Stimulated activated CD4-positive, alpha-beta T cell treated with anti-CD3 and anti-CD28 coated beads, Interleukin-4, amount 100 ng/mL, for 24 hours (primary cell): Measurements from ENCODE around the gene EDC4.
"Not testable (repeated sequence)": the region's sequence is repeated elsewhere in the genome, so short reads cannot be mapped to it uniquely, and the experiment has no call there.

Source experiments
- DNase-seq: peaks from one replicate; pipeline ENCODE4 v3.0.0-alpha.2; 2020

Gene EDC4

DNA sequence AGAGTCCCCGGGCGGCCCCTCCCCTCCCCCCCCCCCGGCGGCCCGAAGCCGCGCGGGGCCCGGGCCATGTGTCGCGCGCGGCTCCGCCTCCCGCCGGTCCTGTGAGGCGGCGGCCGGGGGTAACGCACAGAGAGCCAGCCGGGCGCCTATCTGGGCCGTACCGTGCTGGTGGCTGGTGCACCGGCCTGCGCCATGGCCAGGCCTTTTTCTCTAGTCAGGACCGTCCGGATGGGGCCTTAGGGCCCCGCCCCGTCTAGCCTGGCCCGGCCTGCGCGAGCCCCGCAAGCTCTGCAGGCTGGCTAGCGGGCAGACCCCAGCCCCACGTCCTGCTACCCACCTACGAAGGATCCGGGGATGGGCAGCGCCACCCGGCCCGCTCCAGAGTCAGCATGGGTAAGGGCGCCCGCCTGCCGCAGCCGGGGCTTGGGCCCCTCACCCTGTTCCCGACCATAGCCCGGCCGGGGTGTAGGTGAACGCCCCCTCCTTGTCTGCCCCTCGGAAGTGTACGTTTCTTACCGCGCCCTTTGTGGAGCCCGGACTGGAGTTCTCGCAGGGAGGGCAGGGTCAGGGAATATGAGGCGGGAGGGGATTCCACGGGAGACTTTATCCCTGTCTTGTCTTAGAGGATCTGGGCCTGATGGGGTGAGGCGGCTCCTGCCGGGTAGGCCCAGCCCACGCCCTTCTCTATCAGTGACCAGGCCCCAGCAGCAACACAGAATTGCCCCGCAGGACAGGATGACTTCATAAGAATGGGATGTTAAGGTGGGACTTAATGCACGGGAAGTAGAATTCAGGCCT is 25.6 kb upstream of the EDC4 start, which contains the start of gene CENPT:
Gene CENPT (minus strand): TSS at position 630 of the 798 bp plus-strand sequence. CDS start 13,834 bp downstream, outside the sequence.
- DNase-seq = no peak

DNA sequence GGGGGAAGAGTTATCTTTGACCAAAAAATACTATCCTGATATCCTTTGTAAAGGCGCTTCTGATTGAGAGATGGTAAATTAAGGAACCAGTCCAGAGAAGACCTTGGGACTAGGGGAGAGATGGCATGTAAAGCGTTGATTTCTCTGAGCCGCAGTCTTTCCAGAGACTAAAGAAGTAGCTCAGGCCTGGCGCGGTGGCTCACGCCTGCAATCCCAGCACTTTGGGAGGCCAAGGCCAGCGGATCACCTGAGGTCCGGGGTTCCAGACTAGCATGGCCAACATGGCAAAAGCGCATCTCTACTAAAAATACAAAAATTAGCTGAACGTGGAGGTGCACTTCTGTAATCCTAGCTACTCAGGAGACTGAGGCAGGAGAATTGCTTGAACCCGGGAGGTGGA is 24.7 kb upstream of the EDC4 start:
- DNase-seq = no peak

- DNase-seq = no peak
Measured at GRCh38 chr16:67853670-67854069, 19.2 kb upstream of the EDC4 start.

GRCh38 chr16:67855789-67856188 is 17.1 kb upstream of the EDC4 start:
- DNase-seq = no peak

GRCh38 chr16:67856927-67857546 is 15.8 kb upstream of the EDC4 start:
- no peak for DNase-seq

- peak; percentile 33 for DNase-seq
Measured at GRCh38 chr16:67857547-67858233, 15.2 kb upstream of the EDC4 start.

DNA sequence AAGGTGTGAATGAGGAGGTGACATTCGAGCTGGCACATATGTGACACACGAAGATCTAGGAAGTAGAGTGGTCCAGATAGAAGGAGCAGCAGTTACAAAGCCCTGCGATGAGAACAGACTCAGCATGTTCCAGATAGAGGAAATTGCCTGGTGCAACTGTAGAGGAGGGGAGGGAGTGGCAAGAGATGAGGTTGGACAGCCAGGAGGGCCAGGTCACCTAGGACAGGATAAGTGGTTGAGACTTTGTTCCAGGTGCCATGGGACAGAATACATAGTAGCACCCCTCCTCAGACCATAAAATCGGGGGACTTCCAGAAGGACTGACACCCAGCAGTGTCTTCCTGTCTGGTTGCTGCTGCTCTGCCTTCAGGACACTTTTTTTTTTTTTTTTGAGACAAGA is 14.4 kb upstream of the EDC4 start:
- no peak for DNase-seq

- no peak for DNase-seq
Measured at GRCh38 chr16:67860589-67861398, 12.1 kb upstream of the EDC4 start.

DNA sequence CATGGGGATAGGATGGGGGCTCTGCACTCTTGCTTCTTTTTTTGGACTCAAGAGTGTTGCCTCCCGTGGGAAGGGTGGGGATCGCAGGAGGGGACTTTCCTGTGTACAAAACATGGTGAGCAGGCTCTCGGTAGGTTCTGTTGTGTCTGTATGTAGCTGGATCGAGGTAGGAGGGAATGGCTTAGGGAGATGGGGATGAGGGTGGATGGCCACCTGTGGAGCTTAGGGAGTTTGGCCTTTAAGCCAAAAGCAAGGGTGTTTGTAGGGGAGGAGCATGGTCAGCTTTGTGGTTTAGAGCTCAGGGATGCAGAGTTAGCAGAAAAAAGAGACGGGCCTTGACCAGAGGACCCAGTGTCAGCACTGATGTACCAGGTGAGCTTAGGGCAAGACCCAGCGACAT is 11.0 kb upstream of the EDC4 start:
- no peak for DNase-seq

- DNase-seq = no peak
Measured at GRCh38 chr16:67862623-67863583, 9.9 kb upstream of the EDC4 start.

- DNase-seq = not testable (repeated sequence)
Measured at GRCh38 chr16:67864044-67864443, 8.8 kb upstream of the EDC4 start.

GRCh38 chr16:67864594-67864993 is 8.3 kb upstream of the EDC4 start:
- DNase-seq = no peak

DNA sequence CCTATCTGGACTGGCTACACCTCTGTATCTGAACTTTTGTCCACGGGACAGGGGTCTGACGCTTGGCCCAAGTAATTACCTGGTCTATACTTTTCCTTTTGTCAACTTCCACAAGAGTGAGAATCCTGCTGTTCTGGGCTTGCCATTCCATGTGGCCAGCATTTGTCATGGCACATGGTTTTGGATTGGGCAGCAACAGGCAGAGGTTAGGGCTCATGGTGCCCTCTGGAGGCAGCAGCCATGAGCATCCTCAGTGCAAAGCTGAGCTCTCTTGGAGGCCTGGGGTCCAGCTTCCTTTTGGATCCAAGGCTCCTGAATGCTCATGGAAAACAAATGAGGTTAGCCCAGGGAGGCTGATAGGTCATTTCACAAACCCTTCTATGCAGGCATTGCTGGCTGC is 7.5 kb upstream of the EDC4 start:
- no peak for DNase-seq

GRCh38 chr16:67868290-67868689 is 4.6 kb upstream of the EDC4 start:
- DNase-seq = no peak

GRCh38 chr16:67869653-67870052 is 3.2 kb upstream of the EDC4 start:
- no peak for DNase-seq

GRCh38 chr16:67871256-67871655 is 1.6 kb upstream of the EDC4 start:
- no peak for DNase-seq

GRCh38 chr16:67872131-67872630 is 671 bp upstream of the EDC4 start:
- no peak for DNase-seq

GRCh38 chr16:67873435-67874370 is 851 bp downstream of the EDC4 start:
- DNase-seq = no peak

GRCh38 chr16:67874372-67874771 is 1.5 kb downstream of the EDC4 start:
- DNase-seq = no peak

DNA sequence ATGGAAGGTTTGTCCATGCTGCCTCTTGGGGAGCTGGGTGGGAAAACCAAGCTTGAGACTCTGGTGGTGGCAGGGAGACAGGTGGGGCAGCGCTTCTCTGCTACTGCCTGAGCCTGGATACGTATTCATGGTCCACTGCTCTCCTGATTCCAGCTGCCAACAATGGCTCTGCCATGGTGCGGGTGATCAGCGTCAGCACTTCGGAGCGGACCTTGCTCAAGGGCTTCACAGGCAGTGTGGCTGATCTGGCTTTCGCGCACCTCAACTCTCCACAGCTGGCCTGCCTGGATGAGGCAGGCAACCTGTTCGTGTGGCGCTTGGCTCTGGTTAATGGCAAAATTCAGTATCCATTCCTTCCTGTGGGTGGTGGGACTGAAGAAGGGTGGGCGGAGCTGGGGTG is 4.2 kb downstream of the EDC4 start:
- DNase-seq = no peak
